Activated T-cell treated with anti-CD3 and anti-CD28 coated beads for 24 hours (primary cell): ENCODE data around the gene STK17A.
"Not testable (repeated sequence)": the region's sequence is repeated elsewhere in the genome, so short reads cannot be mapped to it uniquely, and the experiment has no call there.

Experiments
- DNase-seq: peaks from one replicate; pipeline ENCODE4 v3.0.0-alpha.2; 2020; ENCODE audit warnings: low read depth

STK17A gene

DNA sequence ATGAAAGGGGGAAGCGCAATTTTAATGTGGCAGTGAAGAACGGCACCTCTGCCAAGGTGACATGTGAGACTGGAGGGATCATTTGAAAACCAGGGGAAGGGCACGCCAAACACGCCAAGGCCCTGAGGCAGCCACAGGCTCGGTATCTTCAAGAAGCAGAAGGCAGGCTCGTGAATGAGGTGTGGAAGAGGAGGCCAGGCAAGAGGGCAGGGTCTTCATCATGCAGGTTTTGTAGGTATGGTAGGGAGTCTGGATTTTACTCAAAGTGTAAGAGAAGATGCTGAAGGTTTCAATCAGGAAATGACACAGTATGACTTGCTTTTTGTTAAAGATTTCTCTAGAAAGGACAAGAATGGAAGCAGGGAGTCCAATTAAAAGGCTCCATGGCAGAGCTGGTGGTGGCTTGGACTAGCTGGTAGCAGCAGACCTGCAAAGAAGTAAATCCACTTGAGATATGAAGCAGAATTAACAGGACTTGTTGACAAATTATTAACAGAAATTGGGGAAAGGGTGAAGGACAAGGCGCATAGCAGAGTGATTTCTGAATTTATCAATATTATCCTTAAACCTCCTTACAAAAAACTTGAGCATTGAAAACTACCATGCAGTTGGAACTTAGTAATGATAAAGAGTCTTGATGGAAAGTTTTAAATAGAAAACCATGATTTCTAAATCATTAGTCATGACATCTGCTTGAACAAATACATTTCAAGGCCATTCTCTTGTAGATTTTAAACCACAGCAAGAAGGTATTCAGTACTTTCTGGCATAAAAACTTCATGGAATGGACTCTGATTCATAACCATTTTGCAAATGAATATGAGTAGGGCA, 76.0 kb downstream of the STK17A start:
- no peak for DNase-seq

DNA sequence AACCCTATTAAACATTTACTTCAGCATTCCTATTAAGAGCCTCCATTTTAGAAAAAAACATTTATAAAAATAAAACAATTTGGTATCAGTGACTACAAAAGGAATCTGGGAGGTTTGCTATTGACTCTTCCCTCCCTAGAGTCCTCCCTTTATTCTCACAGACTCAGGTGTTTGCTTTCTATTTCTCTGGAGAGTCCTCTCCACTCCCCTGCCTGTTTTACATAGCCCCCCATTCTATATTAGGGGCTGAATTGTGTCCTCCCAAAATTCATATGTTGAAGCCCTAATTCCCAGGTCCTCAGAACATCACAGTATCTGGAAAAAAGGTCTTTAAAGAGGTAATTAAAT, 76.6 kb downstream of the STK17A start:
- no peak for DNase-seq

DNA sequence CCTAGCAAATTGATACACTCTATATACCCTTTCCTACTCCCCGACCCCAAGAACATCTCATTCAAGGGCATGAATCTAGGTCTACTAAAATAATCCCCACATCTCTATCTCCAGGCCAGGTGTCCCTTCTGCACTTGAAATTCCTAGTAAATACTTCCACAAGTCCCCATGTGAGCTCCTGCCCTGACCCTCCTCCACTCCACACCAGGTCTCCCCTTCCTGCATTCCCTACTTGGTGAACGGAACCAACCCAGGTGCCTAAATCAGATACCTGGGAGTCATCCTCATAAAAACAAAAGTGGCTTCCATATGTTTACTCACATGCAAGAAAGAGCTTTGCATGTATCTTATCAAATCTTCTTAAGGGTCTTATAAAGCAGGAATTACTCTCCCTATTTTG, 77.2 kb downstream of the STK17A start:
- DNase-seq = no peak

DNA sequence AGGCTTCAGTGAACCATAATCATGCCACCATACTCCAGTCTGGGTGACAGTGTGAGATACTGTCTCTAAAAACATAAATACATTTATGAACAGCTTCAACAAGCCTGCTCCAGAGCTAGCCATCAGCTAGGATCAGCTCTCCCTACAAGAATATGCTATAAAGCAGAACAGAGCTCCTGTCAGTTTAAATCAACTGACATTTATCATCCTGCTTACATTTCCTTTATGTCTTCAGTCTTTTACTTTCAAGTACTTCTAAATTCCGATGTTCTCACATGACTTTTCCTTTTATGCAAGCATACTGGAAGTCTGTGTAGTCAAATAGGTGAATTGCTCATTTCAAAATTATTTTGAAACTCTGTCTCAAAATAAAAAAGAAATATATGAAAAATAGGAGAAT, 81.8 kb downstream of the STK17A start:
- DNase-seq = no peak

DNA sequence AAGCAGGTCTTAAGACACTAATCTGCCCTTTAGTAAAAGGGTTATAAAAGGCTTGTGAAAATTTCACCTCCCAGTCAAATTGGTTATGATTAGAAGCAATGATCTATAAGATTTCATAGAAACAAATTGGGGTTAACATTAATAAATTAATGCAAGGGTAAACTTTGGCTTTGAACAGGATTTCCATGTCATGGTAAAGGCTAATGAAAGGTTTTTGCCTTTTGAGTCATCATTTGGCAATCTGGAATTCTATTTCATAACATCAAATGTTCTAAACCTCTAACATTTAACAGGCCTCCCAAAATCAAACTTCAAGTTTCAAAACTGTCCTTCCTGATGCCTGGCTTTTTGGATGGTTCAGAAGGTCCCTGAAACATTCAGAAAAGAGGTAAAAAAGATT, 84.0 kb downstream of the STK17A start:
- no peak for DNase-seq

DNA sequence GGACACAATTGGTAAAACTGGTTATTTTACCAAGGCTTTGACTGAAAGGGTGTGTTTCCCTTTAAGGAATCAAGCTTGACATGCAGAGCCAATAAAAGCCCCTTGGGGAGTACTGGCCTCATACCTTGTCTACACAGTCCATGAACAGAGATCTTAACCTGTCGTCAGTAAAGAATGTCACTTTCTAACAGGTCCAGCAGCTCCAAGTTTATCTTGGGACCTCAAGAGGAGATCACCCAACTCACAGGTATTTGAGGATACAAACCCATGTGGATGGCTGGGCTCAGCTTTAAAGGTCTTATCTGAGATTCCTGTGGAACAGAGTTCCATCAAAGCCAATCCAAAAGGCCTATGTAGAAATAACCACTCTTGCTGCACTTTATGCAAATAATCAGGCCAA, 85.1 kb downstream of the STK17A start:
- no peak for DNase-seq

DNA sequence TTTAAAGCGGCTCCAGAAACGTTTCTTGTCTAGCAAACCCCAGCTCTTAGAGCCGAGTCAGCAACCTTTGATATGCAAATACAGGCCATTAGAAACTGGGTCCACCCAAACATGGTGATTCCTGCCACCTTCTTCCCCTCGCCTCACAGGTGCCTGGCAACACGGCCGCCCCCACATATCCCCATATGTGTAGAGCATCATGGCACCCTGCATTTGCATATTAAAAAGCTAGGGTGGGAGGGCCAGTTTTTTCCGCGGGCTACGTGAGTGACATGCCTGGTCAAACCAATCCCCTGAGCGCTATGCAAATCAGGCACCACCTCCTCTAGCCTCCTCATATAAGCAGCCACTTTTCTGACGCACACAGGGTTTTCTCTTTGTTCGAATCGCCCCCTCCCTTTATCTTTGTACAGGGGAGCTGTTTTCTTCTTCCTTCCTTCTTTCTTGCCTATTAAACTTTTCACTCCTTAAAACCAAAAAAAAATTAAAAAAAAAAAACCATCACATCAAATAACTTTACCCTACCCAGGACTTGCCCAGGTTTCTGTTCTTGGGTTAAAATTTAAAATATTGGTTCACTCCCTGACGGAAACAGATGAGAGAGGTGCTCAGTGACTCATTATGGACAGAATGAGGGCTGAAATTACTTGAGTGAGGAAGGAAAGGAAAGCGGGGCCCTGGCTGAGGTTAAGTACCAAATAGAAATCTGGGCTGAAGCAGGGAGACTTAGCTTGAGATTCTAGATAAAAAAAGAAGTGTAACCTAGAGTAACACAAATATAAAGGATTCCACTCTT, 86.6 kb downstream of the STK17A start:
- peak; percentile 67 for DNase-seq

DNA sequence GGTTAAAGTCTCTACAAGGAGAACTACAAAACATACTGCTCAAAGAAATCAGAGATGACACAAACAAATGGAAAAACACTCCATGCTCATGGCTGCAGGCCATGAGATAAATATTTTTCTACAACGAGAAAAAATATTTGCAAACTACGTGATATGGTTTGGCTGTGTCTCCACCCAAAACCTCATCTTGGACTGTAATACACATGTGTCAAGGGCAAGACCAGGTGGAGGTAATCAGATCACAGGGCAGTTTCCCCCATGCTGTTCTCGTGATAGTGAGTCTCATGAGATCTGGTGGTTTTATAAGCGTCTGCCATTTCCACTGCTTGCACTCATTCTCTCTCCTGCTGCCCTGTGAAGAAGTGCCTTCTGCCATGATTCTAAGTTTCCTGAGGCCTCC, 88.6 kb downstream of the STK17A start:
- DNase-seq = no peak

DNA sequence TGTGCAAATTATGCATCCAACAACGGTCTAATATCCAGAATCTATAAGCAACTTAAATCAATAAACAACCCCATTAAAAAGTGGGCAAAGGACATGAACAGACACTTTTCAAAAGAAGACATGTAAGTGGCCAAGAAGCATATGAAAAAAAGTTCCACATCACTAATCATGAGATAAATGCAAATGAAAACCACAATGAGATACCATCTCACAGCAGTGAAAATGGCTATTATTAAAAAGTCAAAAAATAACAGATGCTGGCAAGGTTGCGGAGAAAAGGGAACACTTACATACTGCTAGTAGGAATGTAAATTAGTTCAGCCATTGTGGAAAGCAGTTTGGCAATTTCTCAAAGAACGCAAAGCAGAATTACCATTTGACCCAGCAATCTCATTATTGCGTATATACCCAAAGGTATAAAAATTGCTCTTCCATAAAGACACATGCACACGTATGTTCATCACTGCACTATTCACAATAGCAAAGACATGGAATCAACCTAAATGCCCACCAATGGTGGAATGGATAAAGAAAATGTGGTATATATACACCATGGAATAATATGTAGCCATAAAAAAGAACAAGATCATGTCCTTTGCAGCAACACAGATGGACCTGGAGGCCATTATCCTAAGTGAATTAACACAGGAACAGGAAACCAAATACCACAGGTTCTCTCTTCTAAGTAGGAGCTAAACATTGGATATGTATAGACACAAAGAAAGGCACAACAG, 90.5 kb downstream of the STK17A start:
- not testable (repeated sequence) for DNase-seq

DNA sequence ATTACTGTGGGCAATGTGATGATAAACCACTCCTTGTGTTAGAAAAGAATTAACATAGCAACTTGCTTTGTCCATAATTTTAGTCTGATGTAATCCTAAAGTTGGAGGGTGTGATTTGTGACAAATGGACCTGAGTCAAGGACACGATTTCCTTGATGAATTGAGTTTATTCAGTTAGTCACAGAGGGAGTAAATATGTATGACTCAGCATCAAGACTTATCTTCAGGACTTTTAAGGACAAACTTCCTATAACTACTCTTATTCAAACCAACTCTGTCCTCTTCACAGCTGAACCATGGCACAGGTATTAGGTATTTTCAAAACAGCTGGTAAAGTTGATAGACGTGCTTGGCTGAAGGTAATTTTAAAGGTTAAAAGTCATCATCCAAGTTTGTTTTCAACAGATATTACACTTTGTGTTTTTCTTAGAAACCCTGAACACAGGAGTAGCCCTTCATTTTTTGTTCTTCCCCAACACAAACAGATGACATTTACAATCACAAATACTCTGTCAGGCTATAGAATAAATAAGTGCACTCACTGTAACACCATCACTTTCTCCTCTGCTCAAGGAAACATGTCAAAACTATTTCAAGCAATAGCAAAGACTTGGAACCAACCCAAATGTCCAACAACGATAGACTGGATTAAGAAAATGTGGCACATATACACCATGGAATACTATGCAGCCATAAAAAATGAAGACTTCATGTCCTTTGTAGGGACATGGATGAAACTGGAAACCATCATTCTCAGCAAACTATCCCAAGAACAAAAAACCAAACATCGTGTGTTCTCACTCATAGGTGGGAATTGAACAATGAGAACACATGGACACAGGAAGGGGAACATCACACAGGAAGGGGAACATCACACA, 91.9 kb downstream of the STK17A start:
- DNase-seq = no peak
